ENCODE results near the gene TSPAN14. TPM values are rescaled to one million over a fixed set of nuclear protein-coding genes. Genes with fewer than 3 reads are reported as not detected.

TSPAN14 gene
- total and polyA plus RNA-seq, 2 of the 13 experiments (the other 11 are each of a cell fraction or from before 2014, with no cell fraction given) = 24.1 to 80.6 TPM

DNA sequence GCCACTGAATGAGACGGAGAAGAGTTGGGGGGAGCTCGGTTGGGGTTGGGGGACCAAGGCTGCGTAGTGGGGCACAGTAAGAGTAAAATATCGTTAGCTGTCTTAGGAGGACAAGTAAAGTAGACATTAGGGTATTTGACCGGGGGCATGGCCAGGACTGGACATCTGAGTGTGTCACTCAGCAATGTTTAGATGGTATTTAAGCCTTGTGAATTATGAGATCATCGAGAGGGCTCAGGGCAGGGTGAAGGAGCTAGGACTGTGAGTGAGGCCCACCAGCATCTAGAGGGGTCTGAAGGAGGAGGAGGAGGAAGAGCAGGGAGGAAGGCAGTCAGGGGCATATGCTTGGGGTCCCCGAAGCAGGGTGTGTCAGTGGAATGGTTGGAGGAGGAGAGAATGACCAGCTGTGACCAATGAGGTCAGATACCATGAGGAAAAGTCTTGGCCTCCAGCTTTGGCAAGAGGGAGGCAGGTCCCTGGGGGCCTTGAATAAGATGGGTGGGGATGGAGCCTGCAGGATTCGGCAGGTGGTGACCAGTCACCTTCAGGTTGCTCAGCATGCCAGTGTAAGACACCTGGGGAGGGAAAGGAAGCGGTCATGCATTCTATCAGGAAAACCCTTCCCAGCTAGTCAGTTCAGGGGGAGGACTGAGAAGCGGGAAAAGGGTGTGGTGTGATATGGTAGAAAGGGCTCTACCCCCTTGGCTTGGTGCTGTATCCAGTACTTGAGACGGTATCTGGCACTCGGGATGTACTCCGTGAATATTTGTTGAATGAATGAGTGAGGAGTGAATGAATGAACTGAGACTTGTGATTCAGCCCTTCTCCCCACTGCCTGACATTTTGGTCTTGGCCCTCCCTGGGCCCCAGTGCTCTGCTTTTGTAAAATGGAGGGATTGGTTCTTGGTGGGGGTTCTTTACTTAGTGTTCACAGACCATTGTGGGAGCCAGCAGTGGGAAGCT lies 48.8 kb downstream of the TSPAN14 start (continued):
- TF ChIP-seq, protein P1, sequence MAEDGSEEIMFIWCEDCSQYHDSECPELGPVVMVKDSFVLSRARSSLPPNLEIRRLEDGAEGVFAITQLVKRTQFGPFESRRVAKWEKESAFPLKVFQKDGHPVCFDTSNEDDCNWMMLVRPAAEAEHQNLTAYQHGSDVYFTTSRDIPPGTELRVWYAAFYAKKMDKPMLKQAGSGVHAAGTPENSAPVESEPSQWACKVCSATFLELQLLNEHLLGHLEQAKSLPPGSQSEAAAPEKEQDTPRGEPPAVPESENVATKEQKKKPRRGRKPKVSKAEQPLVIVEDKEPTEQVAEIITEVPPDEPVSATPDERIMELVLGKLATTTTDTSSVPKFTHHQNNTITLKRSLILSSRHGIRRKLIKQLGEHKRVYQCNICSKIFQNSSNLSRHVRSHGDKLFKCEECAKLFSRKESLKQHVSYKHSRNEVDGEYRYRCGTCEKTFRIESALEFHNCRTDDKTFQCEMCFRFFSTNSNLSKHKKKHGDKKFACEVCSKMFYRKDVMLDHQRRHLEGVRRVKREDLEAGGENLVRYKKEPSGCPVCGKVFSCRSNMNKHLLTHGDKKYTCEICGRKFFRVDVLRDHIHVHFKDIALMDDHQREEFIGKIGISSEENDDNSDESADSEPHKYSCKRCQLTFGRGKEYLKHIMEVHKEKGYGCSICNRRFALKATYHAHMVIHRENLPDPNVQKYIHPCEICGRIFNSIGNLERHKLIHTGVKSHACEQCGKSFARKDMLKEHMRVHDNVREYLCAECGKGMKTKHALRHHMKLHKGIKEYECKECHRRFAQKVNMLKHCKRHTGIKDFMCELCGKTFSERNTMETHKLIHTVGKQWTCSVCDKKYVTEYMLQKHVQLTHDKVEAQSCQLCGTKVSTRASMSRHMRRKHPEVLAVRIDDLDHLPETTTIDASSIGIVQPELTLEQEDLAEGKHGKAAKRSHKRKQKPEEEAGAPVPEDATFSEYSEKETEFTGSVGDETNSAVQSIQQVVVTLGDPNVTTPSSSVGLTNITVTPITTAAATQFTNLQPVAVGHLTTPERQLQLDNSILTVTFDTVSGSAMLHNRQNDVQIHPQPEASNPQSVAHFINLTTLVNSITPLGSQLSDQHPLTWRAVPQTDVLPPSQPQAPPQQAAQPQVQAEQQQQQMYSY (CRISPR knock-in tag; IDR thresholded peaks at IDR 0.05) = no peak
- no peak for TF ChIP-seq FOXJ3 (CRISPR knock-in tag; IDR thresholded peaks at IDR 0.05; ENCODE audit: borderline replicate concordance)
- TF ChIP-seq ESRRA (CRISPR knock-in tag; IDR thresholded peaks at IDR 0.05; ENCODE audit: low read depth) = no peak

DNA sequence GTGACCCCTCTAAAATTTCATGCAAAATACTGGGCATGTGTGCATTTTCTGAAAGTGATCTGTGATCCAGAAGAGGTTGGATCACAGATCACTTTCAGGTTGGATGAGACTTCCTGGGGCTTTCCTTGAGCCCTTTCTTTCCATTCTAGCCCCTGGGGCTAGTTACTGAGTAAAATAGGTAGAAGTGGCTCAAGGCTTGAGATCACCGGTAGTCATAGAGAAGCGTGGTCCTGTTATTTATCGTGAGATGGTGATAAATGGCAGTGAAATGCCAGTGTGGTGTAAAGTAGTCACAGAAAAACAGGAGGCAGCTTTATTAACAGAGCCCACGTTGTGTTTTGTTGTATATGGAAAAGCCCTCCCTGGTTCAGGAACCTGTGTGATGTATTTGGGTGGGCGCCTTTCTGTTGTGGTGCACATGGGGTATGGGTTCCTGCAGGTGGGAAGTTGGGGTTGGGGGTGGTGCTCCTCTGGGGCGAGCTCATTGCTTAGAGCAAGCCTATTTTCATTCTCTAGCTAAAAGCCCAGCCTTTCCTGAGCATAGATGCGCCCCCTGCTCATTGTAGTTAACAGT lies 49.6 kb downstream of the TSPAN14 start:
- no peak for TF ChIP-seq ZNF296 (CRISPR knock-in tag; conservative IDR thresholded peaks at IDR 0.05)
- TF ChIP-seq, protein P2, sequence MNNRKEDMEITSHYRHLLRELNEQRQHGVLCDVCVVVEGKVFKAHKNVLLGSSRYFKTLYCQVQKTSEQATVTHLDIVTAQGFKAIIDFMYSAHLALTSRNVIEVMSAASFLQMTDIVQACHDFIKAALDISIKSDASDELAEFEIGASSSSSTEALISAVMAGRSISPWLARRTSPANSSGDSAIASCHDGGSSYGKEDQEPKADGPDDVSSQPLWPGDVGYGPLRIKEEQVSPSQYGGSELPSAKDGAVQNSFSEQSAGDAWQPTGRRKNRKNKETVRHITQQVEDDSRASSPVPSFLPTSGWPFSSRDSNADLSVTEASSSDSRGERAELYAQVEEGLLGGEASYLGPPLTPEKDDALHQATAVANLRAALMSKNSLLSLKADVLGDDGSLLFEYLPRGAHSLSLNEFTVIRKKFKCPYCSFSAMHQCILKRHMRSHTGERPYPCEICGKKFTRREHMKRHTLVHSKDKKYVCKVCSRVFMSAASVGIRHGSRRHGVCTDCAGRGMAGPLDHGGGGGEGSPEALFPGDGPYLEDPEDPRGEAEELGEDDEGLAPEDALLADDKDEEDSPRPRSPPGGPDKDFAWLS (CRISPR knock-in tag; IDR thresholded peaks at IDR 0.05; ENCODE audit: borderline replicate concordance) = no peak
- no peak for TF ChIP-seq ARNT2 (CRISPR knock-in tag; IDR thresholded peaks at IDR 0.05; ENCODE audit: low read depth)
- TF ChIP-seq, protein P3, sequence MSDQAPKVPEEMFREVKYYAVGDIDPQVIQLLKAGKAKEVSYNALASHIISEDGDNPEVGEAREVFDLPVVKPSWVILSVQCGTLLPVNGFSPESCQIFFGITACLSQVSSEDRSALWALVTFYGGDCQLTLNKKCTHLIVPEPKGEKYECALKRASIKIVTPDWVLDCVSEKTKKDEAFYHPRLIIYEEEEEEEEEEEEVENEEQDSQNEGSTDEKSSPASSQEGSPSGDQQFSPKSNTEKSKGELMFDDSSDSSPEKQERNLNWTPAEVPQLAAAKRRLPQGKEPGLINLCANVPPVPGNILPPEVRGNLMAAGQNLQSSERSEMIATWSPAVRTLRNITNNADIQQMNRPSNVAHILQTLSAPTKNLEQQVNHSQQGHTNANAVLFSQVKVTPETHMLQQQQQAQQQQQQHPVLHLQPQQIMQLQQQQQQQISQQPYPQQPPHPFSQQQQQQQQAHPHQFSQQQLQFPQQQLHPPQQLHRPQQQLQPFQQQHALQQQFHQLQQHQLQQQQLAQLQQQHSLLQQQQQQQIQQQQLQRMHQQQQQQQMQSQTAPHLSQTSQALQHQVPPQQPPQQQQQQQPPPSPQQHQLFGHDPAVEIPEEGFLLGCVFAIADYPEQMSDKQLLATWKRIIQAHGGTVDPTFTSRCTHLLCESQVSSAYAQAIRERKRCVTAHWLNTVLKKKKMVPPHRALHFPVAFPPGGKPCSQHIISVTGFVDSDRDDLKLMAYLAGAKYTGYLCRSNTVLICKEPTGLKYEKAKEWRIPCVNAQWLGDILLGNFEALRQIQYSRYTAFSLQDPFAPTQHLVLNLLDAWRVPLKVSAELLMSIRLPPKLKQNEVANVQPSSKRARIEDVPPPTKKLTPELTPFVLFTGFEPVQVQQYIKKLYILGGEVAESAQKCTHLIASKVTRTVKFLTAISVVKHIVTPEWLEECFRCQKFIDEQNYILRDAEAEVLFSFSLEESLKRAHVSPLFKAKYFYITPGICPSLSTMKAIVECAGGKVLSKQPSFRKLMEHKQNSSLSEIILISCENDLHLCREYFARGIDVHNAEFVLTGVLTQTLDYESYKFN (CRISPR knock-in tag; conservative IDR thresholded peaks at IDR 0.05) = no peak
- TF ChIP-seq KLF15 (CRISPR knock-in tag; IDR thresholded peaks at IDR 0.05; ENCODE audit: borderline replicate concordance) = no peak
- TF ChIP-seq ZNF558 (CRISPR knock-in tag; IDR thresholded peaks at IDR 0.05; ENCODE audit: borderline replicate concordance) = no peak
- DNase-seq (ENCODE audit: low spot score) (no peak), FAIRE-seq (no peak), ATAC-seq (no peak)
- no peak overlapping the region for H3K9ac ChIP-seq (ENCODE audit: insufficient read depth, low read depth, low read length)
- H3K27ac ChIP-seq (ENCODE audit: extremely low read length, insufficient read depth, low read length) = peak overlapping the region; percentile 58
- H3K4me1 ChIP-seq (ENCODE audit: insufficient read depth, low read length) = peaks cover 90% of the 10 kb centered on the region
- peaks cover 5 to 11% of the 10 kb centered on the region in 2 experiments; a peak in 4 of 5 replicates for H3K36me3 ChIP-seq (replicated peaks in 1 of 2; ENCODE audit: control insufficient read depth in 1 of 2, insufficient read depth in 2 of 2, low read length in 2 of 2)
- intact Hi-C loops (cut with micrococcal nuclease; ENCODE audit: unreplicated experiment) (loop anchor here (2.0 kb wide), 1 partner anchor 121 kb away; no protein-coding TSS in a partner anchor), in situ Hi-C loops (cut with HindIII; ENCODE audit: extremely low pct_ligation_motif_present, low pct_unique_long_range_greater_than_20kb) (loop anchor here (5.0 to 25.0 kb wide), 2 partner anchors 46 to 241 kb away; no protein-coding TSS in a partner anchor)
- CTCF ChIA-PET (ENCODE audit: low intra/inter-chr PET ratio, low total read pairs) = interaction anchor here (3.2 kb wide), 1 partner anchor 59 kb away, joined by 65 read pairs; no protein-coding TSS in a partner anchor
- no peaks in the 10 kb centered on the region for H3K9me3 ChIP-seq (ENCODE audit: low read length)
- H2AFZ ChIP-seq (ENCODE audit: low read length) = no peak overlapping the region
- H4K20me1 ChIP-seq (ENCODE audit: insufficient read depth, low read length) = peaks cover 10% of the 10 kb centered on the region; the same call in 1 of the 2 replicates
- H3K4me2 ChIP-seq (ENCODE audit: low read depth, low read length) = no peak overlapping the region; the same call in 1 of the 2 replicates
- no peak overlapping the region for H3K4me3 ChIP-seq (replicated peaks in 1 of 3; ENCODE audit: insufficient read depth in 1 of 3, low read depth in 2 of 3, low read length in 3 of 3)
- POLR2A ChIA-PET = interaction anchor here (1.5 to 3.9 kb wide), 7 partner anchors 11 to 96 kb away, joined by 3 to 58 read pairs (median 18); partner anchors contain the start of gene PRXL2A
- WGBS (ENCODE audit: low lambda C conversion rate) = 86% methylated on average over 4 of the region's 7 CpGs
- H3K79me2 ChIP-seq (ENCODE audit: insufficient read depth, low read length) = peaks cover 59% of the 10 kb centered on the region
- BruUV-seq (replicated peaks) = no TSS peak
- no peaks in the 10 kb centered on the region for H3K27me3 ChIP-seq (ENCODE audit: control insufficient read depth in 1 of 2, insufficient read depth in 2 of 2, low read length in 2 of 2)
